Small intestine (tissue), 7 donors: ENCODE data around the gene CGNL1. TPM values are rescaled to one million over a fixed set of nuclear protein-coding genes. Genes with fewer than 3 reads are reported as not detected.

Source experiments
- DNase-seq, 2 donors: peaks; one replicate each; pipeline versions ENCODE4 v3.0.0 to v3.0.0-alpha.2; 2013
- FAIRE-seq: peaks from 2 replicates; lab custom pipeline; 2012; peaks lifted over from hg19 to GRCh38; lab: Jason Lieb, UNC
- H3K27ac ChIP-seq, 3 donors: one replicate each; pipeline ENCODE4 v1.5.1; 2013; ENCODE audit warnings: low read length in 2 of 3, mild to moderate bottlenecking in 2 of 3, control low read depth in 1 of 3, inconsistent platforms in 1 of 3, low read depth in 1 of 3, moderate library complexity in 1 of 3
- H3K27me3 ChIP-seq, 3 donors: one replicate each; pipeline ENCODE4 v1.6.1; 2013; ENCODE audit warnings: low read length in 3 of 3, inconsistent platforms in 1 of 3; ENCODE audit not compliant: control insufficient read depth in 3 of 3, insufficient read depth in 3 of 3
- H3K36me3 ChIP-seq, 3 donors: one replicate each; pipeline ENCODE4 v1.6.1; 2013; ENCODE audit warnings: low read length in 3 of 3, inconsistent platforms in 1 of 3, low read depth in 1 of 3, mild to moderate bottlenecking in 1 of 3, moderate library complexity in 1 of 3; ENCODE audit not compliant: control insufficient read depth in 3 of 3, insufficient read depth in 2 of 3
- H3K4me1 ChIP-seq, 3 donors: one replicate each; pipeline ENCODE4 v1.6.1; 2013; ENCODE audit warnings: low read length in 2 of 3, inconsistent platforms in 1 of 3, low read depth in 1 of 3, mild to moderate bottlenecking in 1 of 3, moderate library complexity in 1 of 3; ENCODE audit not compliant: control insufficient read depth in 3 of 3, insufficient read depth in 2 of 3
- H3K4me3 ChIP-seq, 3 donors: one replicate each; pipeline ENCODE4 v1.5.1; 2013; ENCODE audit warnings: low read length in 3 of 3, control low read depth in 1 of 3, inconsistent platforms in 1 of 3, low read depth in 1 of 3, mild to moderate bottlenecking in 1 of 3, moderate library complexity in 1 of 3
- H3K9me3 ChIP-seq, 2 donors: one replicate each; pipeline ENCODE4 v1.6.1; 2013; ENCODE audit warnings: low read depth in 1 of 2, low read length in 1 of 2; ENCODE audit not compliant: control insufficient read depth in 2 of 2, insufficient read depth in 1 of 2
- WGBS, 3 donors: extraction: QIAGEN DNeasy Blood & Tissue Kit; methylation state at CpG; one replicate each; pipeline ENCODE4 v1.1.7; 2013; 5-methylcytosine and 5-hydroxymethylcytosine counted together
- polyA plus RNA-seq, 4 donors: library from polyadenylated mRNA; stranded (reverse) in 3 of 4; unstranded in 1 of 4; fragments of 200-250 nt in 3 of 4; fragments of 120-200 nt in 1 of 4; gene quantifications; one replicate each; pipeline versions ENCODE4 v1.2.1 to v1.2.3, GENCODE V29; 2013
- donor health status: healthy with polysubstance abuse.
- donor health status: control.
- donor health status: control.
- donor health status: Bipolar disorder and iron deficiency.
- donor health status: healthy.

CGNL1 gene
- polyA plus RNA-seq, 4 donors: 0.81 to 5.1 (median 1.9) TPM

GRCh38 chr15:57343498-57343897 lies 32.8 kb upstream of the CGNL1 start:
- Histone ChIP-seq H3K4me1 (peaks cover 0 to 3% (median 3%) of the 10 kb centered on the region in 3 donors), H3K9me3 (peaks cover 0 to 3% of the 10 kb centered on the region in 2 donors), H3K27ac (no peak overlapping the region), H3K27me3 (peaks cover 0 to 2% (median 0%) of the 10 kb centered on the region in 3 donors), H3K36me3 (no peaks in the 10 kb centered on the region), H3K4me3 (no peak overlapping the region)
- 57 to 69% (median 58%) methylated on average over 6 of the region's 6 CpGs for WGBS, 3 donors
- FAIRE-seq (no peak), DNase-seq (no peak)

GRCh38 chr15:57344282-57344681 lies 32.0 kb upstream of the CGNL1 start:
- peaks cover 0 to 2% (median 0%) of the 10 kb centered on the region in 3 donors for H3K27me3 ChIP-seq
- 27 to 68% (median 43%) methylated on average over 9 of the region's 9 CpGs for WGBS, 3 donors

GRCh38 chr15:57345584-57345983 lies 30.7 kb upstream of the CGNL1 start:
- peak in 1 of 2 donors; percentile 36 for DNase-seq
- no peak for FAIRE-seq
- WGBS, 3 donors: 78 to 81% (median 79%) methylated on average over 5 of the region's 5 CpGs
- Histone ChIP-seq H3K27me3 (peaks cover 0 to 2% (median 0%) of the 10 kb centered on the region in 3 donors), H3K9me3 (peaks cover 0 to 3% of the 10 kb centered on the region in 2 donors), H3K4me3 (no peak overlapping the region), H3K27ac (no peak overlapping the region), H3K4me1 (peaks cover 0 to 3% (median 0%) of the 10 kb centered on the region in 3 donors), H3K36me3 (no peaks in the 10 kb centered on the region)

More at GRCh38 chr15:57344282-57344681, 32.0 kb upstream of the CGNL1 start:
- Histone ChIP-seq H3K4me1 (peaks cover 0 to 3% (median 0%) of the 10 kb centered on the region in 3 donors), H3K9me3 (peaks cover 0 to 3% of the 10 kb centered on the region in 2 donors), H3K36me3 (no peaks in the 10 kb centered on the region), H3K4me3 (no peak overlapping the region), H3K27ac (no peak overlapping the region)
- no peak for DNase-seq
- FAIRE-seq: no peak

GRCh38 chr15:57348081-57348480 lies 28.2 kb upstream of the CGNL1 start:
- H3K36me3 ChIP-seq: no peaks in the 10 kb centered on the region
- FAIRE-seq (no peak), DNase-seq (no peak)
- WGBS, 3 donors: 91 to 95% (median 94%) methylated on average over 1 of the region's 1 CpG
- H3K9me3 ChIP-seq: peaks cover 0 to 9% of the 10 kb centered on the region in 2 donors
- no peak overlapping the region for H3K4me3 ChIP-seq
- no peak overlapping the region for H3K27ac ChIP-seq
- H3K4me1 ChIP-seq: no peaks in the 10 kb centered on the region
- no peaks in the 10 kb centered on the region for H3K27me3 ChIP-seq

DNA sequence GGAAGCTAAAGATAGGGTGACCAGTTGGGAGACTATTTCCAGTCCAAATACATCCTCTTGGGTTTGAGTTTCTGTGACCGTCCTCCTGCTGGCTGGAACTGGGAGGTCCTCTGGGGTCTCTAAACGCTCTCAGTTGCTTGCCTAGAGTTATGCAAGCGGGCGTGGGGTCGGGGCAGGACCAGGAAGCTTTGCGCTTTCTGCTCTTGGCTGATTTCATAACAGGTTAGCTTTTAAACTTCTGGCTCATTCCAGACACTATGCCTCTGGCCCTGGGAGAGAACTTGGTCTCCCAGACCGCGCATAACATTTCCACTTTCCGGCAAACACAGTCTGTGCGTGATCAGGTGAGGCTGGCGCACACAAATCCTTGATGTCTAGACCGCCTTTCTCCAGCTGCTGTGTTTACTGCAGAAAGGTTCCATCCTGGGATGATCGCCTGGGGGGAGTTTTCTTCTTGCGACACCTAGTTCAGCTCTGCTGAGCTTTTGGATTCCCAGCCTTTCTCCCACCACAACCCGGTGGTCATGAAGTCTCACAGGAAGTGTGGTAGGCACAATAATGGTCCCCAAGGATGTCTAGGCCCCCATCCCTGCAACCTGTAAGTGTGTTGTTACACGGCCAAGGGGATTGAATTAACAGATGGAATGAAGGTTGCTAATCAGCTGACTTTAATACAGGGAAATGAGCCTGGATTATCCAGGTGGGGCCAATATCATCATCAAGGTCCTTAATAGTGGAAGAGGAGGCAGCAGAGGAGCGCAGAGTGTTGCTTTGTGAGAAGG lies 23.6 kb upstream of the CGNL1 start:
- no peak for FAIRE-seq
- Histone ChIP-seq H3K27ac (no peak overlapping the region), H3K9me3 (peaks cover 0 to 11% of the 10 kb centered on the region in 2 donors), H3K4me3 (no peak overlapping the region), H3K36me3 (no peaks in the 10 kb centered on the region), H3K4me1 (peaks cover 0 to 7% (median 0%) of the 10 kb centered on the region in 3 donors), H3K27me3 (no peaks in the 10 kb centered on the region)
- 85 to 90% (median 89%) methylated on average over 17 of the region's 17 CpGs for WGBS, 3 donors
- DNase-seq: no peak

- Histone ChIP-seq H3K4me3 (no peak overlapping the region), H3K36me3 (no peaks in the 10 kb centered on the region), H3K27ac (no peak overlapping the region), H3K4me1 (peaks cover 0 to 7% (median 0%) of the 10 kb centered on the region in 3 donors), H3K27me3 (no peaks in the 10 kb centered on the region), H3K9me3 (peaks cover 0 to 8% of the 10 kb centered on the region in 2 donors)
- no peak for FAIRE-seq
- DNase-seq: peak; percentile 51 to 72
- WGBS, 3 donors: 30 to 54% (median 42%) methylated on average over 10 of the region's 10 CpGs
Observed at GRCh38 chr15:57353317-57353804, 22.9 kb upstream of the CGNL1 start.

- 74 to 85% (median 81%) methylated on average over 7 of the region's 7 CpGs for WGBS, 3 donors
- DNase-seq: no peak
- no peak overlapping the region for H3K4me3 ChIP-seq
- H3K4me1 ChIP-seq: peaks cover 0 to 7% (median 0%) of the 10 kb centered on the region in 3 donors
- no peak for FAIRE-seq
- peaks cover 0 to 8% of the 10 kb centered on the region in 2 donors for H3K9me3 ChIP-seq
- no peaks in the 10 kb centered on the region for H3K36me3 ChIP-seq
- no peak overlapping the region for H3K27ac ChIP-seq
- no peaks in the 10 kb centered on the region for H3K27me3 ChIP-seq
Observed at GRCh38 chr15:57354436-57355123, 21.7 kb upstream of the CGNL1 start.

DNA sequence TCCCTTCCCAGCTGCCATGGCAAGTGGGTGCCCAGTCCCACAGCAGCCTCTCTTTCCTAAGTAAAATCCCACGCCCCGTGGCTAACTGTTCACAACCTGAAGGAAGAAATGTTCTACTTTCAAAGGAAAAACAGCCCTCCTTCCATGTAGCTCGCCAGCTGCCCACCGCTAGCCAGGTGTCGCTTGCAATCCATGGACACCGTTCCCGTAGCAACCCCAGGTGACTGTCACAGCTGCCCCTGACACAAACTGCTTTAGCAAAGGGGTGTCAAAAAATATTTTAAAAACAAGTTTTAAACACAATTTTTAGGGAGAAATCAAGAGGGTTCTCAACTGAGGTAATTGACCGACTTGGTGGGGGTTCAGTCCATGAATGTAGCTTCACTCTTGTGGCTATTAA lies 21.0 kb upstream of the CGNL1 start:
- H3K4me3 ChIP-seq: no peak overlapping the region
- no peaks in the 10 kb centered on the region for H3K27me3 ChIP-seq
- no peak overlapping the region for H3K27ac ChIP-seq
- FAIRE-seq (no peak), DNase-seq (no peak)
- H3K9me3 ChIP-seq: peaks cover 0 to 8% of the 10 kb centered on the region in 2 donors
- H3K4me1 ChIP-seq: peaks cover 0 to 7% (median 0%) of the 10 kb centered on the region in 3 donors
- 84 to 93% (median 90%) methylated on average over 8 of the region's 8 CpGs for WGBS, 3 donors
- H3K36me3 ChIP-seq: no peaks in the 10 kb centered on the region
